WERI-Rb-1 (cell line): Measurements from ENCODE around the gene CCDC149.
A peak's percentile ranks its signal among the peaks of the same experiment; 100 is the strongest.

Source experiments
- DNase-seq: peaks from one replicate; pipeline ENCODE4 v3.0.0-alpha.2; 2020
- H3K27ac ChIP-seq: fragments of 250-450 bp; sonication (Bioruptor Pico); 2 replicates; pipeline ENCODE4 v1.5.1; 2020; ENCODE audit warnings: mild to moderate bottlenecking, moderate library complexity
- H3K27me3 ChIP-seq: fragments of 250-450 bp; sonication (Bioruptor Pico); 2 replicates; pipeline ENCODE4 v1.5.1; 2021; ENCODE audit warnings: mild to moderate bottlenecking, low read depth, moderate library complexity; ENCODE audit not compliant: insufficient read depth, severe bottlenecking
- H3K36me3 ChIP-seq: fragments of 250-450 bp; sonication (Bioruptor Pico); 2 replicates; pipeline ENCODE4 v1.5.1; 2020; ENCODE audit warnings: mild to moderate bottlenecking, moderate library complexity
- H3K4me3 ChIP-seq: 2 replicates; pipeline ENCODE4 v1.5.1; 2011; ENCODE audit warnings: low read depth, mild to moderate bottlenecking, control low read depth, low read length
- H3K9me3 ChIP-seq: fragments of 250-450 bp; sonication (Bioruptor Pico); 2 replicates; pipeline ENCODE4 v1.5.1; 2021; ENCODE audit warnings: mild to moderate bottlenecking, moderate library complexity; ENCODE audit not compliant: severe bottlenecking
- TF ChIP-seq, protein P1 (sequence below): IDR thresholded peaks from 2 replicates; pipeline ENCODE4 v1.5.1; 2011; ENCODE audit warnings: low read depth, mild to moderate bottlenecking, control low read depth, inconsistent platforms, low read length

CCDC149 gene

DNA sequence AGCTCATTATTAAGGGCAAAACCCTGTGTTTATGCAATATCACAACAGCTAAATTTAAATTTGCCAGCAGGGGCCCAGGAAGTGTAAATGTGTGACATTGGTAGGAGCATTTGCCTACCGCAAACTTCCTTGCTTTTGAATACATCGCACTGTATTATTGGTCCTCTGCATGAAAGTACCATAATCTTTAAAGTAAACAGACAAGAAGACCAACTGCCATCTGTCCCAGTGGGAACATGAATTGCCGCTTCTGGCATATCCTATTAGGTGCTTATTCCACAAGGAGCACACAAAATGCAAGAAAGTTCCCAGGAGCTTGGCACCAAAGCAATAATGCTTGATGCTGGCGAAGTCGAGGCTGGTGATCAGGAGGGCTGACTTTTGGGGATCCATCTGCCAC, 66.1 kb downstream of the CCDC149 start:
- Histone ChIP-seq H3K27ac (peak overlapping the region; percentile 78), H3K27me3 (no peaks in the 10 kb centered on the region), H3K36me3 (no peaks in the 10 kb centered on the region), H3K4me3 (no peak overlapping the region), H3K9me3 (no peaks in the 10 kb centered on the region)
- DNase-seq = peak; percentile 73
- TF ChIP-seq, protein P1, sequence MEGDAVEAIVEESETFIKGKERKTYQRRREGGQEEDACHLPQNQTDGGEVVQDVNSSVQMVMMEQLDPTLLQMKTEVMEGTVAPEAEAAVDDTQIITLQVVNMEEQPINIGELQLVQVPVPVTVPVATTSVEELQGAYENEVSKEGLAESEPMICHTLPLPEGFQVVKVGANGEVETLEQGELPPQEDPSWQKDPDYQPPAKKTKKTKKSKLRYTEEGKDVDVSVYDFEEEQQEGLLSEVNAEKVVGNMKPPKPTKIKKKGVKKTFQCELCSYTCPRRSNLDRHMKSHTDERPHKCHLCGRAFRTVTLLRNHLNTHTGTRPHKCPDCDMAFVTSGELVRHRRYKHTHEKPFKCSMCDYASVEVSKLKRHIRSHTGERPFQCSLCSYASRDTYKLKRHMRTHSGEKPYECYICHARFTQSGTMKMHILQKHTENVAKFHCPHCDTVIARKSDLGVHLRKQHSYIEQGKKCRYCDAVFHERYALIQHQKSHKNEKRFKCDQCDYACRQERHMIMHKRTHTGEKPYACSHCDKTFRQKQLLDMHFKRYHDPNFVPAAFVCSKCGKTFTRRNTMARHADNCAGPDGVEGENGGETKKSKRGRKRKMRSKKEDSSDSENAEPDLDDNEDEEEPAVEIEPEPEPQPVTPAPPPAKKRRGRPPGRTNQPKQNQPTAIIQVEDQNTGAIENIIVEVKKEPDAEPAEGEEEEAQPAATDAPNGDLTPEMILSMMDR = no peak

DNA sequence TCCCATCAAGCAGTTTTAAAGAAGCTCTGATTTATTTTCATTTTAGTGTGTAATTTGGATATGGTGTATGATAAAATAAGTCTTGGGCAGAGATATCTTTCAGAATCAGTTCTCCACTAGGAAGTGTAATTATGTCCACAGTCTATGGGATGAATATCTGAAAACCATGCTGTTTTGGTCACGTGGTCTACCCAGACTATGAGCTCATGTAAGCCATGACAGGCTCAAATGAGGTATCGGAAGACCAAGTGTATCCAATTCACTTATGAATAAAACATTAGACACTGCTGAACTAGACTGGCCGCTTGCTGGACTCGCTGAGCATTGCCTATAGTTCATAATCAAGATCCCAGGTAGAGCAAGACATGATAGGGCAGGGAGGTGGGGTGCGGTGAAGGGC, 66.9 kb downstream of the CCDC149 start:
- Histone ChIP-seq H3K4me3 (no peak overlapping the region), H3K9me3 (no peaks in the 10 kb centered on the region), H3K27ac (peak overlapping the region; percentile 78), H3K27me3 (no peaks in the 10 kb centered on the region), H3K36me3 (no peaks in the 10 kb centered on the region)
- no peak for DNase-seq
- TF ChIP-seq, protein P1 = no peak

DNA sequence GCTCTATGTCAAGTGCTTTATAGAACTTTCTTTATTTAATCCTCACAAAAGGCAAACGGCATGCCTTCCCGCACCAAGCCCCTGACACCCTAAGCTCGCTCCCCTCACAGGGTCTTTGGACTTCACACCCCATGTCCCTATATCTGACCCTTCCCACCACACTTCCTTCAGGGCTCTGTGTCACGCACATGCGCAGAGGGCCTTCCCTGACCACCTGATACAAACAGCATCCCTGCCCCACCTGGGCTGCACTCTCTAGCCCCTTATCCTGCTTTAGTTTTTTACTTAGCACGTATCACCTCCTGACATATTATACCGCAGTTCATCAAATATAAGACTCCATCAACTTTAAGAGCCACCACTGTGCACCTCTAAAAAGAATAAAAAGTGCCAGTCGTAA, 67.7 kb downstream of the CCDC149 start:
- H3K4me3 ChIP-seq = no peak overlapping the region
- no peak overlapping the region; the same call in 1 of the 2 replicates for H3K27ac ChIP-seq
- no peaks in the 10 kb centered on the region for H3K27me3 ChIP-seq
- TF ChIP-seq, protein P1 = no peak
- no peaks in the 10 kb centered on the region for H3K9me3 ChIP-seq
- no peaks in the 10 kb centered on the region for H3K36me3 ChIP-seq
- DNase-seq = no peak

DNA sequence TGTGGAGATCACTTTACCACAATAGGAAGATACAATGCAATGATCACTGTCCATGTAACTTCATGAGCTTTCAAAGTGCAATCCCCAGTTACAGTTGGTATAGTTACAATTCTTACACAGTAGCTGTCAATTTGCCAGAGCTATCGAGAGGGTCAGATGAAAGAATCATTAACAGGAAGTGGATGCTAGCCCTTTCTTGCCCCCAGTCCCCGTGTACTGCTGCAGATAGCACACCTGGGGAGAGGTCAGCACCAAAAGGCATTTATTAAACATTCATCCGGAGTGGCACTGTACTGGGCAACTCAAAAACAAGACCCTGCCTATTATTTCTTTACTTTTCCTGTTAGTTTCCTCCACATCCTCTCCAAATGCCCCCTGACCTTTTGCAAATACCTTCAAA, 69.7 kb downstream of the CCDC149 start:
- Histone ChIP-seq H3K9me3 (no peaks in the 10 kb centered on the region), H3K27ac (no peak overlapping the region), H3K27me3 (no peaks in the 10 kb centered on the region), H3K36me3 (no peaks in the 10 kb centered on the region), H3K4me3 (no peak overlapping the region)
- DNase-seq = no peak
- TF ChIP-seq, protein P1 = no peak

DNA sequence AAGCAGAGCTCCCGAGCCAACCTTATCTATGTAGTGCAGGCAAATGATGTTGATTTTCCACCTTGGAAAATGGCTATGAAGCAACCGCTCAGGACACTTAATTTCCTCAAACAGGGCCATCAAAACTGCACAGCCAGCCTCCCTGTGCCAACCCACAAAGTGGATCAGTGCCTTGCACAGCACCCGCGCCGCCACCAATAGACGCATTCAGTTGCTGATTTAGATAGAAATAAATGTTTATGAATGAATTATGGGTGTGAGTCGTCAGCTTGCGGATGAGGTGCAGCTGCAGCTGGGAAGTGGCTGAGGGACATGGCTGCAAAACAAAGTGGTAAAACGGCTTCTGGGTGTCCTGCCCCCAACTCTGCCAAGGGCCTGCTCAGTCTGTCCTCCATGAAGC, 70.5 kb downstream of the CCDC149 start:
- TF ChIP-seq, protein P1 = no peak
- no peak for DNase-seq
- Histone ChIP-seq H3K4me3 (no peak overlapping the region), H3K27ac (no peak overlapping the region), H3K9me3 (no peaks in the 10 kb centered on the region), H3K36me3 (no peaks in the 10 kb centered on the region), H3K27me3 (no peaks in the 10 kb centered on the region)

DNA sequence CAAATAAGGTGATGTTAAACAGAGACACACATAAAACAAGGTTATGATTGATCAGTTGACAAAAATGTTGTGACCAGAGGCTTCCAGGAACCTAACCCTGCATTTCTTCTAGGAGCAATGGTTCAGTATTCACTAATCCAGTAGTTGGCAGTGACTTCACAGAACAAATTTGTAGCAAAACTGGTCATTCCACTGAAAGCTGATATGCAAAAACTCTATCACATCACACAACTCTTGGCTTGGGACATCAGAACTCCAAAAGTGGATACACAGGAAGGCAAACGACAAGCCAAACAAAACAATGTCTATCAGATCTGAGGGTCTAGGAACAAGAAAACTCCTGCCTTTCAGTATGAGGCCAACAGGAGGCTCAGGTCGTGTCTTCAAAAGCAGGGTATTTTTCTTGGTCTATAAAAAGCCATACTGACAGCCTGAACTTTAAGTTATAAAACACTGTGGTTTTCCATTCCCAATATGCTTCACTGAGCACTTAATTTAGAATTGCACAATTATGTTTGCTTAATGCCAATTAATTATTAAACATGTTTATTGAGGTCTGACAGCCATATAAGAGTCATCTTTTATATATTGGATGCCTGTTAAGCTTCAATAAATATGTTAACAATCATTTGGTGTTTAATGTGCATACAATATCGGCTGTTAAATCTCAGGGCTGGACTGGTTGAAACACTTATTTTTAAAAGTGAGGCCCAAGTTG, 71.9 kb downstream of the CCDC149 start:
- Histone ChIP-seq H3K27me3 (no peaks in the 10 kb centered on the region), H3K9me3 (no peaks in the 10 kb centered on the region), H3K27ac (no peak overlapping the region), H3K36me3 (no peaks in the 10 kb centered on the region), H3K4me3 (no peak overlapping the region)
- no peak for DNase-seq
- TF ChIP-seq, protein P1 = no peak
